HG03469 (cell line): ENCODE measurements around the gene RASGRP2.

Experiments
- ATAC-seq: cut with Tn5 transposase; IDR thresholded peaks from one replicate; pipeline ENCODE4 v1.9.1; 2021; ENCODE audit warnings: mild to moderate bottlenecking, moderate library complexity, moderate number of reproducible peaks; ENCODE audit not compliant: unreplicated experiment

RASGRP2 gene

DNA sequence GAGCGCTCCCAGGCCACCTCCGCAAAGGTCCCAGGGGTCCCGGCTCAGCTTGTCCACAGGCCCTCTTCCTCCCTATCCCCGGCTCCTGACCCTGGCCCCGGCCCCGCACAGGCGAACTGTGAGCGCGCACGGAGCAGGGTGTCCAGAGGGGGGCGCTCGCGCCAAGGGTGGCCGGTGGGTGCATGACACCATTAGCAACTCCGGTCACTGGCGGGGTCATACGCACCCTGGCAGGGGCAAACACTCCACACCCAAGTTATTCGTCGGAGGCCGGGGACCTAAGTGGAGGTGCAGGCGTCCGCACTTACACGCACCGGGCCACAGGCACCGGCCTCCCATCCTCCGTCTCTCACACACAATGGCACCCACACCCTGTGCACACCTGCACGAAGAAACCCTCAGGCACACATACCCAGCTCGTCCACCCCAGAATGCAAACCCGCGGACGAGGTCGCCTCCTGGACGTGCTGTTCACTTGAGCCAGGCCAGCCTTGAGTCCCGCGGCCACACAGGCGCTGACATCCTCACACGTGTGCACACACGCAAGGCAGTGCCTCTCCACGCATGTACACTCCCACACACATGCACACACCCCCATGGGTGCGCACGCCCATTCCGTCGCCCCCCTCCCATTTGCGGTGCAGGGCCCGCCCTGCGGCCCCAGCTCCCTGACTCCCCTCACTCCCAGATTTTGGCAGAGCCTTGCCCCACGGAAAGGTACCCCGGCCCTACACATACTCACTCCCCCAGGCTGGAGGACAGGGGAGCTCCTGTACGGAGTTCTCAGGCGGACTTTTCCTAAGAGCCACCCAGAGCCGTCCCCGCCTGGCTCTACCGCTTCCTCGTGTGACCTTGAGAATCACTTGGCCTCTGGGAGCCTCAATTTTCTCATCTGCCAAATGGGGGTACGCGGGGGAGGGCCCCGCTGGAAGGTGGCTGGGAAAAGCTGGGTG, at the start of gene RASGRP2:
Gene RASGRP2, minus strand, starts transcription at position 552 of the 953 bp plus-strand sequence. CDS start 1,276 bp downstream, outside the sequence.
- no peak for ATAC-seq

DNA sequence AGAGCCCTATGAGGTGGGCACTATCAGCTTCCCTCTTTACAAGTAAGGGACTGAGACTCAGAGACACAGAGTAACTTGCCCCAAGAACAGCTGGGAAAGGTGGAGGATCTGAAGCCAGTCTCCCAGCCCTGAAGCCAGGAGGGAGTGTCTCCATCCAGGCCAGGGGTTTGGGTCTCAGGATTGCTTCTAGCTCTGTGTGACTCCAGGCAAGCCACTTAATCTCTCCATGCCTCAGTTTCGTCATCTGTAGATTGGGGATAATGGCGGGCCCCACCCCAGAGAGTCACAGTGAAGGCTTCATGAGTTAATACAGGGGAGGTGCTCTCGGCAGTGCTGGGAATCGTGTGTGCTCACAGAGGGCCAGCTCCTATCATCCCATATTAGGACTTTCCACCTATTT, 48.5 kb upstream of the RASGRP2 start:
- ATAC-seq, result no peak

GRCh38 chr11:64791781-64792291, 47.9 kb upstream of the RASGRP2 start:
- no peak for ATAC-seq

DNA sequence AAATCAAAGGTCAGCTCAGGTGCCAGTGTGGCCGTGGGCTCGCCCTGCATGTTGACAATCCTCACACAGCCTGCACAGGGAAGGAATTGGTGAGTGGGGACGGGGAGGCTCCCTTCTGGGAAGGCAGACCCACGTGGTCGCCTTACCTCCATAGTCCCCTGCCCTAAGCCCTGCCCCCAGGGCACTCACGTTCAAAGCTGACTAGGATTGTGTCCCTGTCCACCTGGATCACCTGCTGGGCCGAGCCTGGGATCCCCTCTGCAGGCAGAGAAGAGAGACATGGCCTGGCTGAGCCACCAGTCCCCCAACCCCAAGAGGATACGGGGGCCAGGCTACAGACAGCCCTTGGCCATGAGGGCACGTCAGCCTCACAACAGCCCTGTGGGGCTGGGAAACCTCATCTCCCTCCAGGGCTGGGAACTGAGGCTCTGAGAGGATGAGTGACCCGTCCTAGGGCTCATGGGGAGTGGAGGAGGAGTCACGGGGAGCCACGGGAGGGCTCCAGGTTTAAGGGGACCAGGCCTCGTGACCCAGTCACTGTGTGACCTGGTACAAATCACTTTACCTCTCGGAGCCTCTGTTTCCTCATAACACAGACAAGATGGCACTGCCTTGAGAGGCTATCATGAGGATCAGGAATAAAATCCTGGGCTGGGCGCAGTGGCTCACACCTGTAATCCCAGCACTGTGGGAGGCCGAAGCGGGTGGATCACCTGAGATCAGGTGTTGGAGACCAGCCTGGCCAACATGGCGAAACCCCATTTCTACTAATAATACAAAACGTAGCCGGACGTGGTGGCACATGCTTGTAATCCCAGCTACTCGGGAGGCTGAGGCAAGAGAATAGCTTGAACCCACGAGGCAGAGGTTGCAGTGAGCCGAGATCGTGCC, 46.5 kb upstream of the RASGRP2 start:
- no peak for ATAC-seq

- ATAC-seq, result no peak
Measured at GRCh38 chr11:64789331-64790204, 45.6 kb upstream of the RASGRP2 start.

DNA sequence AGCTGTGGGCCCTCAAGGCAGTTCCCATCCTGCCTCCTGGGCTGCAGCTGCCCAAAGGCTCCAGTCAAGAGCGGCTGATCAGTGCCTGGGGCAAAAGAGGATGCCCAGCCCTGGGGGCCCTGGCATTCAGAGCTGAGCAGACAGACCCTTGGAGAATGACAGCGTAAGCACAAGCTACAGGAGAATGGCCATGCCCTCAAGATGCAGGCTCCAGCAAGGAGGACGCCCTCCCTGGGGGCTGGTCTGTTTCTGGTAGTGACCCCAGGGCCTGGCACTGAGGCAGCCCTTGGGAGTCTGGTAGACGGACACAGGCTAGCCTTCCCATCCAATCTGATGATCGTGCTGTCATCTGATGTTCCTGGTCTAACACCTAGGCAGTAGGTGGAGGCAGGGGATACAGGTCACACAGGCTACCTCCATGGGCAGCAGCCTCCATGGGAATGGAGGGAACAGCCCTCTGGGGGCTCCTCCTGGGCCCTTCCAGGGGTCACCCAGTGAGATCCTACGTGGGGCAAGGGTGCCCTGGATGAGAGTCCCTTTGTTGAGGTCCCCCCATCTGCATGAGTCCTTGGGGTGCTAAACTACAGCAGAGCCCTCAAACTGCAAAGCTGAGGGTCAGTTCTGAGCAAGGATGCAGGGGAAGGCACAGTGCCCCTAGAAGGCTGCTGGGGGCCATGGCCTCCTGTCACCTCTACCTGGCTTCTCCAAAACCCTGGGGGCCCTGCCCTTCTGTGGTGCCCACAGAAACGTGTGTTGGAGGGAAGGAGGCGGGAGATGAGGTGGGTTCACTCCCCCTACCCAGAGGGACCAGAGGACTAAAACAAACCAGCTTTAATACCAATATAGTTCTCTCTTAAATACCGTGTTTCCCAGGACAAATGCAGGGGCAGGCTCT, 44.6 kb upstream of the RASGRP2 start:
- no peak for ATAC-seq

DNA sequence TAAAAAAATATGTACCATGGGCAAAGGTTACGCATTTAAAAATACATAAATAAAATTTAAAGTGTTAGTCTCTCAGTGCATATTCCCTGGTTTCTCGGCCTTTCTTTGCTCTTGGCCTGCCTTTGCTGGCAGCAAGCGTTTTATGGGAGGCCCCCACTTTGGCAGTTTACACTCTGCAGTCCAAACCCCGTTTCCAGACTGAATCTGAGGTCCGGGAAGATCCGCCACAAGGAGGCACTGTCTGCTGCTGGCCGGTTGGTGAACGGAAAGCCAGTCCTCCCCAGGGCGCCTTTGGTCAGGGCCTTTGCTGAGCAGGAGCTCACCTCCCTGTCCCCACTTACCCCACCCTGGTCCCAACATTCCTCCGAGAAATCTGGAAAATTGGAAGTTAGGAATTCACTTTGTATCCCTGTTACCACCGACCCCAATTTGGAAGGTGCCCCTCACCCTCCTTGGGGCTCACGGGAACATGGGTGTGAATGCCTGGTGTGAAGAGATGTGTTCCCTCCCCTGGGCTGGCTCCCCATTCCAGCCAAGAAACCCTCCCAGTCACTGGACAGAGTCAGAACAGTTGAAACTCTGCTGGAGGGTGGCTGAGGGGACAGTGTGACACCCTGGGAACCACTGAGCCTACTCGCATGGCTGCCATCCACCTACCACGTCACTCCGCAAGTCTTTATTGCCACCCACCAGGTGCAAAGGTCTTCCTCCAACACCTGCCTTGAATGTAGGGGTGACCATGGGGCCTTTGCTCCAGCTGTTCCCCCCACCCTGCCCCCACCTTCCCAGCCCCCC, 43.8 kb upstream of the RASGRP2 start:
- no peak for ATAC-seq

- ATAC-seq, result no peak
Measured at GRCh38 chr11:64786308-64786707, 42.4 kb upstream of the RASGRP2 start.

DNA sequence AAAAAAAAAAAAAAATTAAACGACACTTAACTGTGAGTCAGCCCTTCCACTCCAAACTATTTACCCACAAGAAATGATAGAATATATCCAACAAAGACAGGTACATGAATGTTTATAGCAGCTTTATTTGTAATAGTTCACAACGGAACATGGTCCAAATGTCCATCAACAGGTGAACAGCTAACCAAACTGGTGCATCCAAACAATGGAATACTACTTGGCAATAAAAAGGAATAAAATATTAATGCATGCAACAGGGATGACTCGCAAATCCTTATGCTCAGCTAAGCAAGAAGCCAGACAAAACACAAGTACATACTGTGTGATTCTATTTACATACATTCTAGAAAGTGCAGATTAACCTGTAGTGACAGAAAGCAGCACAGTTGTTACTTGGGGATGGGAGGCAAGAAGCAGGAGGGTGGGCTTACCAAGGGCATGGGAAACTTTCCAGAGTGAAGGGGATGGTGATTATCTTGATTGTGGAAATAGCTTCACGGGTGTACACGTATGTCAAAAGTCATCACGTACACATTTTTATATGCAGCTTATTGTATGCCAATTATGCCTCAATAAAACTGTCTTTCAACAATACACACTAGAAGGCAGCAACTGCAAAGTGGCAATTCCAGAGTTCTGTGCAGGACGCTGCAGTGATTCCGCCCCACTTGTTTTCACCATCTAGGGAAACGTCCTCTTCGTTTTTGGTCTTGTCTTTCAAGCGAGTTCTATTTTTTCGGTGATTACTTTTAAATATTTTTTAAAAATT, 41.1 kb upstream of the RASGRP2 start:
- ATAC-seq, result no peak

- peak; percentile 45 for ATAC-seq
Measured at GRCh38 chr11:64778473-64779298, 34.7 kb upstream of the RASGRP2 start, which contains the start of gene SF1. TSS of gene SF1 (minus strand) at chr11:64778542. CDS start at chr11:64778392, 150 bp downstream.

DNA sequence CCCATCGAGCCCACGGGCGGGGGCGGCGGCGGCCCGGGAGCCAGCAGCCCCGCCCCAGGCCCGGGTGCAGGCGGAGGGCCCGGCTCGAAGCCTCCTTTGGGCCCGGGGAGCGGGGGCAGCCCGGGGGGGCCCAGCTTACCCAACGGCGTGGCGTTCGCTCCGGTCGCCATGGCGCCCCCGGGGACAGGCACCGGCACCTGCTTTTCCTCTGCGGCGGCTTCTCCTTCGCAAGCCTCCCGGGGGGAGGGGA, 34.2 kb upstream of the RASGRP2 start:
- ATAC-seq, result no peak

DNA sequence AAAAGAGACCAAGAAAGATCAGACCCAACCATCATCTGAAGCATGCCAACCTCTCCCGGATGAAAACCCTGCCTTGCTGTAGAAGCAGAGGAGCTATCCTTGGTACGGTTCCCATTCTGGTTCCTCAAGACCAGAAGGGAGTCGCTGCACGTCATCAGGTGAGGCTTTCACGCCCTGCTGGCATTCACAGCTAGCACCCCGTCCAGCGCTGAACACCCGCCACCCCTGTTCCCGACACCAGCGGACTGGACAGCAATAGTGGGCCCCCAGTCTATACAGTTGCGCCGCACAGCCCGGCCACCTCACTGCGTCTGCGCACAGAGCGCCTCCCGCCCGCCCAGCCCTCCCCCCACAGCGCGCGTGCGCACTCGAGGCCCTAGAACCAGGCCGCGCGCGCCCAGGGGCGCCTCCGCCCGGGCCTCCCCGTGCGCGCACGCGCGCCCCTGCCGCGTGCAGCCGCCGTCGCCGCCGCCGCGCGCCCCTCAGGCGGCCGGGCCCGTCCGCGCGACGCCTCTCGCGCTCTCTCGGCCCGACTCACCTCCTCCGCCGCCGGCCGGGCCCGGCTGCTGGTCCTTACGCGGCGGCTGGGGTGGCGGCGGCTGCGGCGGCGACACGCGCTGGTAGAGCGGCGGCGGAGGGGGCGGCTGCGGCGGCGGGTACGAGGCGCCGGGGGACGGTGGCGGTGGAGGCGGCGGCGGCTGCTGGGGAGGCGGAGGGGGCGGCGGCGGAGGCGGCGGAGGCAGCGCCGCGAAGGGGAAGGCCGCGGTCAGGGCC, 33.7 kb upstream of the RASGRP2 start:
- ATAC-seq, result no peak

GRCh38 chr11:64776875-64777274, 32.9 kb upstream of the RASGRP2 start:
- ATAC-seq, result no peak

DNA sequence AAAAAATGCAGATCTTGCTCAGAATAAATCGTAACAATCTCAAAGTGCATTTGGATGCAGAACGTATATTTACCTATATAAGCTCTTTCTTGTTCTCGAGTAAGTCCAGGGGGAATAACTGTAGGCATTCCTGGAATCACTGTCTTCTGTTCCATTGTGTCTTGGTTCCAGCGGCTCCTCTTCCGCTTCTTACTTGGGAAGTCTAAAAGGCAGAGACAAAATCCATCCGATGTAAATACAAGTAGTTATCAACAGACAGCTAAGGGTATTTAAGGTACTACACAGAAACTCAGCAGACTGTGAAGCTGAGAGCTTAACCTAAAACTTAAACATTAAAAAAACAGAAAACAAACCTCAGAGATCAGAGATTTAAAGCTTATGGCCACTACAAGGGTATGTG, 32.5 kb upstream of the RASGRP2 start:
- ATAC-seq, result no peak

DNA sequence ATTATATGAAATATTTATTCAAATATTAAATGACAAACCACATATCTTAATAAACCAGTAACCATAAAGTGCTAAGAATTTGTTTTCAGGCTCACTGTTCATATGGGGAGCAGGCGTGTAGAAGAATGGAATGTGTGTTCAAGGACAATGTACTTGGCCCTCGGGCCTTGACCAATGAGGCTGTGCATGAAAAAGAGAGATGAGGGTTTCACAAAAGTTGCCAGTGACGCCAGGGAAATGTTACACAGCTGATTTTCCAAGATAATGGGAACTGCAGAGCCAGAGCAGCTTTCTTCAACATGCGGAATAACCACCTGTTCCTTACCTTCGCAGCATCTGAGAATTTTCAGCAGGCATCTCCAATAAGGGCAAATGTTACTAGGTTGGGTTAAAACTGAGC, 30.2 kb upstream of the RASGRP2 start:
- ATAC-seq, result no peak

- ATAC-seq, result no peak
Measured at GRCh38 chr11:64772303-64773018, 28.5 kb upstream of the RASGRP2 start.
